GM12875 (cell line): ENCODE data around the gene DENND1A.

Source experiments
- H3K4me3 ChIP-seq: one replicate; pipeline ENCODE4 v1.5.1; 2011; ENCODE audit warnings: low read depth, low read length, control low read depth
- CTCF ChIP-seq: IDR thresholded peaks from 2 replicates; pipeline ENCODE4 v1.5.1; 2011; ENCODE audit warnings: low read depth, mild to moderate bottlenecking, control low read depth, inconsistent platforms, low read length, moderate library complexity, borderline replicate concordance; ENCODE audit not compliant: insufficient read depth

DENND1A gene

GRCh38 chr9:123749580-123750202, 180.2 kb downstream of the DENND1A start:
- H3K4me3 ChIP-seq: no peak overlapping the region
- no peak for TF ChIP-seq CTCF

DNA sequence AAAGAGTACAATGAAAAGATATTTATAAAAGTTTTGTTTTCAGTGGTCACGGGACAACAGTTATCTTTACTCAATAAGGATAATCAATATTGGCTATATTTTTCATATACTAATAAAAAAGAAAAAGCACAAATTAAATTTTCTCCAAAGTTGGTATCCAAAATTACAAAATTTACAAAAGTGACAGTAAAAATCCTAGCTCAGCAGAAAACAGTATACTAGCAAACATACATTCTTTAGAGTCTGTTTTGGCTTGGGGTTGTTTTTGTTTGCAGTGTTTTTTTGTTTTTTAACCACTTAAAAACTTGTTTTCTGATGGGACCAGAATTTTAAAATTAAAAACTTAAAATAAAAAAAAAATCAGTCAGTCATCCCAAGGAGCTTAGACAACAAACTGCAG, 183.2 kb downstream of the DENND1A start:
- H3K4me3 ChIP-seq: no peak overlapping the region
- TF ChIP-seq CTCF: no peak

DNA sequence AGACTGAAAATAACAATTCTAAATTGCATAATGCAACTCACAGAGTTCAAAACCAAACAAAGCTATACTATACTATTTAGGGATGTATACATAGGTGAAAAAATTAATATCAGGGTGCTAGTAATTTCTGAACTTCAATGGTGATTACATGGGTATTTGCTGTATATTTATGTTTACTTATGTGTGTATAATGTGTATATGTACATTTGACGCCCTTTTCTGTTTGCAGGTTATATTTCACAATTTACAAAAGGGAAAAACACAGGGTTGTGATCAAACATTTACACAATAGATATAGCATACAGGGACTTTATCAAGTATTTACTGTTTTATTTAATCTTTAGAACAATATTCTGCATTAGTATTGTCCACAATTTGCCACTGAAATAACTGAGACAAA, 184.0 kb downstream of the DENND1A start:
- H3K4me3 ChIP-seq: no peak overlapping the region
- TF ChIP-seq CTCF: no peak

- no peak for TF ChIP-seq CTCF
- no peak overlapping the region for H3K4me3 ChIP-seq
These were observed 184.5 kb downstream of the DENND1A start for GRCh38 chr9:123745451-123745850.

DNA sequence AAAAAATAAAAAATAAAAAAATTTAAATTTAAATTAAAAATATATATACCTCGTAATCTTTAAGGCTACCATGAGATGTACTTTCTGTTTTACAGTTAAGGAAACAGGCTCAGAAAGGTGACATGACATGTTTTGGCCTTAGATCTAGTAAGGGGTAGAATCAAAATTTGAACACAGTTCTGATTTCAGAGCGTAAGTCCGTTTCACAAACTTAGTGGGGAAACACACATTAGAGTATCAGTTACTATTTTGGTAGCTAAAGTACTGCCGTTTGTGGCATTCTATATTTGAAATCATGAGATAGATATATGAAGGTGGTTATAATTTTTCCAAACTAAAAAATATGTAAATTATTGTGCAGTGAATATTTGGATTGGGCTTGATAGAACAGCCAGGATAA, 186.2 kb downstream of the DENND1A start:
- no peak overlapping the region for H3K4me3 ChIP-seq
- no peak for TF ChIP-seq CTCF

GRCh38 chr9:123742009-123742767, 187.7 kb downstream of the DENND1A start:
- no peak overlapping the region for H3K4me3 ChIP-seq
- TF ChIP-seq CTCF: no peak

DNA sequence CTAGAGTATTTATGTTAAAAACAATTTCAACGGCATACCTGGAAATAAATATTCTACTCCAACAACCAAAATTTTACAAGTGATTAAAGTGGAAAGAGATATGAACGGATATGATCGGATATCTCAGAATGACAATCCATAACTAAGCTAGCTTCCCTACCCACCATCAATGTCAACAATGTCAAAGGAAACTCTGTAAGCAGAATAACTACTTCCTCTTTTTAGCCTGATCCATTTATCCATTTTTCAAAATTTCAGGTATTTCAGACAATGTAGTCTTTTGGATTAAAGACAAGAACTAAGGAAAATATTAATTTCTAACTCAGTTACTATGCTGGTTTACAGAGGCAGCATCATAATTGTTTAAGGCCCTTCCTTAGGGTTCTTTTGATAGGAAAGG, 188.7 kb downstream of the DENND1A start:
- no peak for TF ChIP-seq CTCF
- H3K4me3 ChIP-seq: no peak overlapping the region
